HT1080 (cell line): Measurements from ENCODE around the gene CYB561A3. TPM values are rescaled to one million over a fixed set of nuclear protein-coding genes. Genes with fewer than 3 reads are reported as not detected.

Experiments
- DNase-seq: peaks from one replicate; pipeline ENCODE4 v3.0.0-alpha.2; 2015; ENCODE audit warnings: low read depth
- total RNA-seq: library from RNA; depleted of rRNA; stranded (reverse); fragments of >200 nt; shearing (Covaris generic); gene quantifications from 2 replicates; pipeline ENCODE4 v1.2.3, GENCODE V29; 2014

The CYB561A3 gene
- total RNA-seq, 1 experiment from 2014 or later: 68.1 TPM

DNA sequence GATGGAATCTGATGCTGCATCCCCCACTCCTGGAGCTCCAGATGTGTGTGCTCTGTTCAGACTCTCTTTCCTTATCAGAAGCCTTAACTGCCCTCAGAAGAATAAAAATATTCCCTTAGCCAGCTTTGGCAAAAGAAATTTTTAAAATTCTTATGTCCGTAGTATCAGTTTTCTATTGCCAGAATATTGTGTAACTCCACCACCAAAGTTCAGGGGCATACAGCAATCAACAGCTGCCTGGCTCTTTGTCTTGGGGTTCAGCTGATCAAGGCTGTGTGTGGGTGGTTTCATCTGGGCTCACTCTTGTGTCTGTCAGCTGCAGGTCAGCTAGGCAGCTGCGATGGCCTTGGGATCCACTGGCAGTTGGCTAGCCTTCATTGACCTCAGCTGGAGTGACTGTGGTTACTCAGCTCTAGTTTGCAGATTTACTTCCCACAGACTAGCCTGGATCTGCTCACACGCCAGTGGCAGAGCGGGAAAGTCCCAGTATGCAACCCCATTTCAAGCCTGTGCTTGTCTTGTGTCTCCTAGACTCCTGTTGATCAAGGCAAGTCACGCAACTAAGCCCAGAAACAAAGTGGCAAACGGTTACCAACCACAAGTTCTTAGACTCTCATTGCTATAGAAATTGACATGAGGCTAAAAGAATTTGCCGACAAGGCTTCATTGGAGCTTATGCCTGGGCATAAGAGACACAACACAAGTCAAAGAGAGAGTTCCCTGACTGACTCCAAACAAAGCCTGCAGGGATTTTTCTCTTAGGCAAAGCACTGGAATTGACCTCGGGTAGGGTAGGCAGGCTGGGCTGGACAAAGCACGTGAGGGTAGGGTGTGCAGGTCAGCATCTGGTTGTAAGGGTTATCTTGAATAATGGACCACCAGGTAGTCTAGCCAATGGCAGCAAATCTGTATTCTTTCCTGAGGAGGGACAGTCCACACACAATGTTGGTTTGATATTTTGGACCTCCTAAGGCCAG is 8.0 kb upstream of the CYB561A3 start:
- DNase-seq: no peak

DNA sequence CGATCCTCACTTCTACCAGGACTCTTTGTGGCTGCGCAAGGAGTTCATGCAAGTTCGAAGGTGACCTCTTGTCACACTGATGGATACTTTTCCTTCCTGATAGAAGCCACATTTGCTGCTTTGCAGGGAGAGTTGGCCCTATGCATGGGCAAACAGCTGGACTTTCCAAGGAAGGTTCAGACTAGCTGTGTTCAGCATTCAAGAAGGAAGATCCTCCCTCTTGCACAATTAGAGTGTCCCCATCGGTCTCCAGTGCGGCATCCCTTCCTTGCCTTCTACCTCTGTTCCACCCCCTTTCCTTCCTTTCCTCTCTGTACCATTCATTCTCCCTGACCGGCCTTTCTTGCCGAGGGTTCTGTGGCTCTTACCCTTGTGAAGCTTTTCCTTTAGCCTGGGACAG is 7.0 kb upstream of the CYB561A3 start:
- DNase-seq: no peak

DNA sequence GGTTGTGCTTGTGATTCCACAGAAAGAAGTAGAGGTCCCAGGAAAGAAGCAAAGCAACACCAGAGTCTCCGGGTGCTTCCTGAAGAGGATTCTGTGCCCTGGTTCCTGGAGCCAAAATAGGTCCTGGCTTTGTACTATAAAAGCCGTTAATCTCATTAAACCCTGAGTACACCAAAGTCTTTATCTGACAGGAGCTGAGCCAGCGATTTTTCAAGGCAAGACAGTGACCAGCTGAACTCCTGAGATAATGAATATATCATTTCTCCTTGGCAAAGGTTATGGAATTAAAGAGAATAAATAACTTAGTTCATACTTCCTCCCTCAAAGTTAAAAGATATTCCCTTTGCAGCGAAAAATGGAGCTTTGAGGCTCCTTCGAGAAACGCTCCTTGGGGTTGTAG is 5.7 kb upstream of the CYB561A3 start:
- DNase-seq: no peak

DNA sequence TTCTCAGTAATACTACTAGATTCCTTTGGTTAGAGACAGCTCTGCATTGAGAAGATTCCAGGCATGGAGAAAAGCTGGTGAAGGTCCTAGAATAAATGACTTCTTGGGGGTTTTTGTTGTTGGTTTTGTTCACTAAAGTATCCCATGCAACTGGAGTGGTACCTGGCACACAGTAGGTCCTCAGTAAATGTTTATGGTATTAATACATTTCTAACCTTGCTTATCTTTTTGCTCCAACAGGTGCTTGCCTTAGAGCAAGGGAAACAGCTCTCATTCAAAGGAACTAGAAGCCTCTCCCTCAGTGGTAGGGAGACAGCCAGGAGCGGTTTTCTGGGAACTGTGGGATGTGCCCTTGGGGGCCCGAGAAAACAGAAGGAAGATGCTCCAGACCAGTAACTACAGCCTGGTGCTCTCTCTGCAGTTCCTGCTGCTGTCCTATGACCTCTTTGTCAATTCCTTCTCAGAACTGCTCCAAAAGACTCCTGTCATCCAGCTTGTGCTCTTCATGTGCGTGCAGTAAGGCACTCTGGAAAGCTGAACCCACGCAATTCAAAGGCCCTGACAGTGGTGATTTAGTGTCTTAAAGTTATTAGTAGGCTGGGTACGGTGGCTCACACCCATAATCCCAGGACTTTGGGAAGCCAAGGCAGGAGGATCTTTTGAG is 2.5 kb upstream of the CYB561A3 start:
- DNase-seq: no peak

GRCh38 chr11:61362542-61362875 is 827 bp upstream of the CYB561A3 start:
- no peak for DNase-seq

- no peak for DNase-seq
Measured at GRCh38 chr11:61361237-61361740, 393 bp downstream of the CYB561A3 start.

DNA sequence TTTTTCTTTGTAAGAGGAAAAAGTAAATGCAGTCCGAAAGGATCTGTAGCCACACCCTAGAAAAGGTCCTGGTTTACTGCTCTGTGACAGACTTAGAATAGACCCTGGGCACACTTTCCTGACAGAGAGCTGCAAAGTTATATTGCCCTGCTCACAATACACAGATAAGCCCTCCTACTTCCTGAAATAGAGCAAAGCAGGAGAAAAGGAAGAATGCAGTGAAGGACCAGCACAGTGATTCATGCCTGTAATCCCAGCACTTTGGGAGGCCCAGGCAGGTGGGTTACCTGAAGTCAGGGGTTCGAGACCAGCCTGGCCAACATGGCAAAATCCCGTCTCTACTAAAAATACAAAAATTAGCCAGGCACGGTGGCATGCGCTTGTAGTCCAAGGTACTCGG is 2.2 kb downstream of the CYB561A3 start:
- no peak for DNase-seq

- no peak for DNase-seq
Measured at GRCh38 chr11:61358566-61358965, 3.1 kb downstream of the CYB561A3 start.

- DNase-seq: no peak
Measured at GRCh38 chr11:61357894-61358239, 3.8 kb downstream of the CYB561A3 start.

DNA sequence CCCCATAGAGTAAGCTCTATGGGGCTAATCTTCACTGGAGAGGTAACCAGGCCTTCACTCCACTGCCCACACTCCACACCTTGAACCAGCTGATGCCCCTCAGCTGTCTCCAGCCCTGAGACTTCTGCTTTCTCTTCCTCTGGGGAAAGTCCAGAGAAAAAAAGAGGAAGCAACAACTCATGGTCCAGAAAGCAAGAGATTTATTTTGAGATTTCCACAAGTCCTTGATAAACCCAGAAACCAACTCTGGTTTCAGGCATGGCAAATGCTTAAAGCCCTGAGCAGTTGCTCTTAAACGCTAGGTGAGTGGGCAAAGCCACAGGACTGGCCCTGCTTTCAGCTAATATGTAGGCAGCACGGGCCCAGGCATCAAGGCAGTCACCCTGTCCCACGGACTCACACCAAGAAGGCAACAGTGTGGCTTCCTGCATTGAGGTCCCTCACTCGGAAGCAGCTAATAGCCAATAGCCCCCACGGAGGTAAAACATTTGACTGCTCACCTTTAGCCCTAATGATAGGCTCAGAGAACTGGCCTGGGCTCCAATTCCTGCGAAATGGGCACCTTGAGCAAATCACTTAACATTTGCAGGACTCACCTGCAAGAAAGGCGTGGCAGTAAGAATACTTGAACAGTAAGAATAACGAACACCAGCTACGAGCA is 4.3 kb downstream of the CYB561A3 start:
- DNase-seq: no peak

- DNase-seq: no peak
Measured at GRCh38 chr11:61356706-61357105, 5.0 kb downstream of the CYB561A3 start.

- no peak for DNase-seq
Measured at GRCh38 chr11:61354208-61354607, 7.5 kb downstream of the CYB561A3 start.

DNA sequence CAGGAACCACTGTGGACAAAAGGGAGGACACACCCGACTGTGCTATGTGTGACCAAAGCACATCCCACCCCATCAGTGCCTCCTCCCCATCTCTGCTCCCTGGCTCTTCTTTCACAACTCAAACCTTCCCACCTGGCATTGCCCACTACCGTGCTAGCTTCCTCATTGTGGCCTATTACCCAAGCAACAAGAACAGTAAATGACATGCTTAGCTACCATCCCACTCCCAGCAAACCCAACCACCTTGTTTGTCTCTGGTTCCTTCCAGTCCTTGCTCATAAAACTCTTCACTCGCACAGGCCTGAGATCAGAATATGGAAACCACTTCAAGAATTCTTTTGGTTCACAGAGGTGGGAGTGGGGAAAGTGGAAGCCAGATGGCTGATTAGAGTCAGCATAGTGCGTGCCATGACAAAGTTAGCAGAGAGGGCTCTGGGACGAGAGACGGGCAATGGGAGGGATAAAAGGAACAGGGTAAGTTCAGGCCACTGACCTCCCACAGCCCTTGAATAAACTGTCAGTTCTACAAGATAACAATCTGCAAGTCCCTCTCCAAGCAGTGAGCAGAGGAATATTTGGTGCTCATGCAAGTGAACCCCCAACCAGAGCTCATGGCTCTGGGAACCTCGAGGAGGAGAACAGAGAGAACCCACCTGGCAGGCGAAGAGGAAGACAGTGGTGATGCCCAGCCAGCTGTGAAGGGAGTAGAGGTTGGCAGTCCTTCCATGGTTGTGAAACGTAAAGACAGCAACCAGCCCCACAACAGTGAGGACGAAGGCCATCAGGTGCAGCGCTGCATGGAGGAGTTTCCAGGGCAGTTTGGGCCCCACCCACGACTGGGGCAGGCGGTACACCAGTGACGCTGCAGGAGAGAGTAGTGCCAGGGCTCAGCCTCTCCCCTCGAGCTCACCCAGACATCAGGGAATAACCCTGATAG is 8.3 kb downstream of the CYB561A3 start:
- no peak for DNase-seq

- no peak for DNase-seq
Measured at GRCh38 chr11:61352038-61352437, 9.6 kb downstream of the CYB561A3 start.

DNA sequence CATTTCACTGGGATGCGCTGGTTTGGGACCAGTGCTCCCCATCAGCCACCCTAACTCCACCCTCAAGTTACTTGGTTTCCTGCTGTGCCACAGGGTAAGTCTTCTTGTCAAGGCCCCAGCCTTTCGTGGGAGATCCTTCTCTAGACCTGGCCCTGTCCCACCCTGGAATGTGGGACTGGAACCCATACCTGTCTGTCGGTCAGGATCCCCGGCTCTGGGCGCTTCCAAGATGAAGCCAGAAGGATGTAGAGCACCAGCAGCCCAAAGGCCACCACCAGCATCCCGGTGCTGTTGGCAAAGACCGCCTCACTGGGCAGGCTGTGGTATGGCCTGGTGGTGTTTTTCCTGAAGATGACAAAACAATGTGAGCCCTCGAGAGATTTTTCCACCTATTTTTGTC is 10.9 kb downstream of the CYB561A3 start:
- DNase-seq: no peak

DNA sequence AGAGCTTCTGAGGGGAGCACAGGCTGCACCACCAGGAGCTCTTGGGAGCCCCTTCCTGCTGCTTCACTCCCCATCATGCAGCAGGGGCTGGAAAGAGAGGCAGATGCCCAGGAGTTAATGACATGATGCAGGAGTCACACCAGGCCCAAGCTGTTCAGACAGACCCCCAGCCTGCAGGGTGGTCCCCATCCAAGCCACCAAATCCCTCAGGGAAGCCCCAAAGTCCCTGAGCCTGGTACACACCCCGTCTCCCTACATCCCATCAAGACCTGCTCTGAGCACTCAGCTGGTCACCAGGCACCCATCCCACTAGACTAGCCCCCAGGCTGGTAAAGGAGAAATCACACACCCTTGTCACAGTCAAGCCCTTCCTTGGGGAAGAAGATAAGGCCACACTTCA is 11.3 kb downstream of the CYB561A3 start:
- no peak for DNase-seq

- no peak for DNase-seq
Measured at GRCh38 chr11:61349916-61350315, 11.8 kb downstream of the CYB561A3 start.

GRCh38 chr11:61349189-61349751 is 12.4 kb downstream of the CYB561A3 start:
- no peak for DNase-seq

- peak; percentile 50 for DNase-seq
Measured at GRCh38 chr11:61347916-61348461, 13.7 kb downstream of the CYB561A3 start.
